GM04503 (cell line): ENCODE measurements around the gene OPRD1.

Experiments used
- DNase-seq: peaks from one replicate; pipeline ENCODE4 v3.0.0-alpha.2; 2012; ENCODE audit warnings: low read depth

OPRD1 gene

DNA sequence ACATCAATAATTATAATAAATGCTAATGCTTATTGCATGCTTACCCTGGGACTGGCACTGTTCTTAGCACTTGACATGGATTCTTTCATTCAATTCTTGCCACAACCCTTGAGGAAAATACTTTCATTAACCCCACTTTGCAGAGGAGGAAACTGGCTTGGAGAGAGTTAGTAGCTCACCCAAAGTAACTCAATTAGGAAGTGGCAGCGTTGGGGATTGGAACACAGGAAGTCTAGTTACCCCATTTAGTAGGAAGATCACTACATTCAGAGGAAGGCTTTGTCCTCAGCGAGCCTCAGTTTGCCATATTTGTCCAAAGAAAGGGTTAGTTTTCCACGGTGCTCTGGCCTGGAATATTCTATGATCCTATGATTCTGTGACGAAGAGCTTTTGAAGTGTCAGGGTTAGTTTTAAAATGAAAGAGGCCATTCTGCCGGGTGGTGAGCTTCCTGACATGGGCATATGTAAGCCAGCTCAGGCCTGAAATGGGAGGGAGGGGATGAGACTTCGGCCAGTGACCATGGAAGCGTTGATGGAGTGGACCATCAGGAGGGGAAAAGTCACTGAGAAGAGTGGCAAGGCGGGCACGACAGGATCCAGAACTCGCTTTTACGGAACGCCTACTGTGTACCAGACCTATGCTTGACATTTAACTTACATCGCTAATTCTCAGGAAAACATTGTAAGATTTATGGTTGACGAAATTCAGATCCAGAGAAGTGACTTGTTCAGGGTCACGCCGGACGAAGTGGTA lies 74.2 kb downstream of the OPRD1 start:
- DNase-seq = no peak

DNA sequence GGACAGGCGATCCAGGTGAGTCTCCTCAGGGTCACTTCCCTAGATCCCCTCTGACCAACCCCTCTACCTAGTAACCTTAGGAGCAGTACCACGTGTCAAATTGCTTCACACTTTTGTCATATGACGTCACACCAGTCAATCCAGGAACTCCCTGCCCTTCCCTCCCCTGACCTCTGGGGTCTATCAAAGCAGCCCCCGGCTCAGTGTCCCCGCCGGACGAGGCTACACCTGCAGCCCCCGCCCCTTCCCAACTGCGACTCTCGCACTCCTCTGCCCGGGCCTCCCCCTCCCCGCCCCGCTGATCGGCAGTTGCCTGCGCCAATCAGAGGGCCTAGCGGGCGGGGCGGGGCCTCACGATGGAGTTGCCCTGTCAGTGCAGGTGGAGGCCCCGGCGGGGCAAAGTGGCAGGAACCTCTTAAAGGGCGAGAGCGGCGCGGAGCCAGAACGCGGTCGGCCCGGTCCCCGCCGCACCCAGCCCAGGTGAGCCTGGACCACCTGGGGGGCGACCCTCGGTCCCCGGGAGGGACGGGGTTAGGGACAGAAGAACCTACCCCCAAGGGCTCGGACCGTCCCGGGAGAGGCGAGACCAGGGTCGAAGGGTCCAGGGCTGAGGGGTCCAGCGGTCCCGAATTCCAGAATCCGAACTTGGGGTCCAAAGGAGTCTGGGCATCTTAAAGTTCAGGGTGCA lies 74.9 kb downstream of the OPRD1 start:
- DNase-seq = no peak

DNA sequence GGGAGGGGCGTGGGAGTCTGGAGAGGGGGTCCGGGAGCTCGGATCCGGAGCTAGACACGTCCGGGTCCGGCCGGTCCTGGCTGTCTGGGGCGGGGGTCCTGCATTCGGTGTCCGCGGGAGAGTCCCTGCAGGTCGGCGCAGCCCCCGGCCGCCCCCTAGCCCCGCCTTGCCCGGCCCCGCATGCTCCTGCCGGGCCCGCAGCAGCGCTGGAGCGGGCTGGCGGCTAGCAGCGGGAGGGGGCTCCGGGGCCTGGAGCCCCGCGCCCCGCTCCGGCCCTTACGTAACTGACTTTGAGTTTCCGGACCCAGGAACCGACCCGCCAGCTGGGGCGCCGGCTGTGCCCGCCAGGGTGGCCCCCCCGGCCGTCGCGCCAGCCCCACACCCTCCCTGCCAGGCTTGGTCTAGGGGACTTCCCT lies 75.5 kb downstream of the OPRD1 start:
- no peak for DNase-seq

DNA sequence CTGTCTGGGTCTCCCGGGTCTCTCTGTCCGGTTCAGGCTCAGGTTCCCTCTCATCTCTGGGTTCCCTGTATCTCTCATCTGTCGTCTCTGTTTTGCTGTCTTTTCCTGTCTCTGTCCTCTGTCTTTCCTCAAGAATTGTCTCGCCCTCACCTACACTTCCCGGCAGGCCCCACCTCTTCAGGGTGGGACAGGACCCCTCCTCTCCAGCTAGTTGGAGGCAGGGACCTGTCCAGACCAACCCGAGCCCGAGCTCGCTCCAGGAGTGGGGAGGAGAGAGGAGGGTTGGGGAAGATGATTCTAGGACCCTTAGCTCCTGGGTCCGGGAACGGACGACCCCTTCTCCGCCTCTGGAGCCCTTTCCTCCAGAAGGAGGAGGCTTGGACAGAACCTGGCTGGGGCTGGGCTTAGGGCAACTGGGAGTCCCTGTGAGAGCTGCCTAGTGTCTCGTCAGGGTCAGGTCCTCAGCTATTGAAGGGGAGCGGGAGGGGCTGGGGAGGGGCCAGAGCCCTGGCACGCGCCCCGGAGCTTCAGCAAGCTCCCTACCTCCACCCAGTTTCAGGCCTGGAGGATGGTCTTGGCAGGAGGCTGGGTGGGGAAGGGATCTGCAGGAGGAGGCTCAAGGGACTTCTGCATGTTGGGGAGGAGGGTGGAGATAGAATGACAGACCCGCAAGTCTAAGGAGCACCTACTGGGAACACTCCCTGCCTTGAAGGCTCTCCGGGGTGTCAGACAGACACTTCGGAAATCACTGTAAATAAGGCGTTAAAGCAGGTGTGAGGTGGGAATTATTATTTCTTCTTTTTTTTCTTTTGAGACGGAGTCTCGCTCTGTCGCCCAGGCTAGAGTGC lies 76.1 kb downstream of the OPRD1 start:
- DNase-seq = no peak

DNA sequence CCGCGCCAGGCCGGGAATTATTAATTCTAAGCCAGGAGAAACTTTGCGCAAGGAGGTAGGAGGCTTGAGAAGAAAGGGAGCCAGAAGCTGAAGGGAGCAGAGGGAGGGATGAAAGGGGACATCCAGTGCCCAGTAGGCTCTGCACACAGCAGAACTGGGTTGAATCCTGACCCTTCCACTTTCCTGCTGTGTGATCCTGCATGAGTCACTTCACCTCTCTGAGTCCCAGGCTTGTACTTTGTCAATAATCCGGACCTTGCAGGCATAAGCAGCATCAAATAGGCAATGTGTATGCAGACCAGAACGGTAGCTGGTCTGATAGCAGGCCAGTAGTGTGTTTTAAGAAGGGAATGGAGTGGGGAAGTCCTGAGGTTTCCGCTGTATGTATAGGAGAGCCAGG lies 76.9 kb downstream of the OPRD1 start:
- no peak for DNase-seq

DNA sequence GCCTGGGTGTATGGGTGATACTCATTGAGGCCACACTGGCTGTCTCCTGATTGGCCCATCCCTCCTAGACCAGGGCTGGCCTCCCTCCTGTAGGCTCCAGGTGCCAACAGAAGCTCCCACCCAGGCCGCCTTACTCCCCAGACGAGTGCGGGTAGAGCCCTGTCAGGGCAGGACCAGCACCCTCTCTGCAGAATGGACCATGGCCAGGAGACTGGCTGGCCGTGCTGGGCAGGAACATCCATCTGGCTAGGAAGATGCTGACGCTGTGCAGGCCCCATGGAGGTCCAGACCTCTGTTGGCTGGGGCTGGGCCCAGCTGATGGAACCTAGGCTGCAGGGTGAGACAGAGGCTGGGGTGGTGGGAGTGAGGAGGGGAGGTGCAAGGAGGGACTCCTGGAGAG lies 77.4 kb downstream of the OPRD1 start:
- no peak for DNase-seq

DNA sequence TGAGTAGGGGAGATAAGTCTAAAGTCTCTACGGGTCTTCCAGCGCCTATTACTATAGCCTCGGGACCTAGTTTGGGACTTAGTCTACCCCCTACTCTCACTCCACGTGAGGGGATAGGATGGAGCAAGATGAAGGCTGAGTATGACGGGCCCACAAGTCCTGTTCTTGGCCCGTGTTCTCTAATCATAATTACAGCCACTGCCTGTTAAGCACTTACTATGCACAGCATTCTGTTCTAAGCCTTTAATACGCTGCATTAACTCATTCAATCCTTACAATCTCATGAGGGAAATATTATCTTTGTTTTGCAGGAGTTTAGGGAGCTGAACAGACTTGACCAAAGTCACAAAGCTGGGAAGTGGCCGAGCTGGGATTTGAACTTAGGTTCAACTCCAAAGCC lies 78.5 kb downstream of the OPRD1 start:
- DNase-seq = no peak

DNA sequence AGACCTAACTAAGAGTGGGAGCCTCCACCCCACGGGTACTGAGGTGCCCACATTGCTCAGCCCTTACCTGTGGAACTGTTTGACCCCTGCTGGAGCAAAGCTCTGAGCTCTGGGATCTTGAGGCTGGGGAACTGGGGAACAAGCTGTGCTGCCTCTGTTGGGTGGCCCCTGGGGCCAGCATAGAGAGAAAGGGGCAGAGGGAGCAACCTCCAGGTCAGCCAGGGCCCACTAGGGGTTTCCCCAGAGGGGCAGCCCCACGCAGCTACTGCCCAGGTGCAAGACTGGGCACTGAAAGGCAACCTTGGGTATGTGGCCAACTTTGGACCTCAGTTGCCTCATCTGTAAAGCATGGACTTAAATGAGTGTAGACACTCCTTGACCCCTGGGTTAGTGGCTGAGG lies 78.9 kb downstream of the OPRD1 start:
- no peak for DNase-seq

DNA sequence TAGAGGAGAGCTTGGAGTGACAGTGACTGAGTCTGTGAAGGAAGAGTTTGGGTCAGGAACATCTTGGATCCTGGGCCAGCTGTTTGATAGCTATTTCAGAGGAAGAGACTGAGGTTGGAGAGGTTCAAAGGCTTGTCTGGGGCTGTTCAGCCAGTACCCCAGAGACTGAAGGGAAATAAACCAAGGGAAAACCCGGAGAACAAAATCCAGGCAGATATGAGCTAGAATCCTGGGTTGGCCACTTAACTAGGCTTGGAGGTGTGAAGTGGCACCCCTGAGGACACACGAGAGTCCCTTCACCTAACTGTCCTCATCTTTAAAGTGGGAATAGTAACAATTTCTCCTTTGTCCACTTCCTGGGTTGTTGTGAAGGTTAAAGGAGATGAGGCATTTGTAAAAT lies 79.3 kb downstream of the OPRD1 start:
- DNase-seq = no peak

DNA sequence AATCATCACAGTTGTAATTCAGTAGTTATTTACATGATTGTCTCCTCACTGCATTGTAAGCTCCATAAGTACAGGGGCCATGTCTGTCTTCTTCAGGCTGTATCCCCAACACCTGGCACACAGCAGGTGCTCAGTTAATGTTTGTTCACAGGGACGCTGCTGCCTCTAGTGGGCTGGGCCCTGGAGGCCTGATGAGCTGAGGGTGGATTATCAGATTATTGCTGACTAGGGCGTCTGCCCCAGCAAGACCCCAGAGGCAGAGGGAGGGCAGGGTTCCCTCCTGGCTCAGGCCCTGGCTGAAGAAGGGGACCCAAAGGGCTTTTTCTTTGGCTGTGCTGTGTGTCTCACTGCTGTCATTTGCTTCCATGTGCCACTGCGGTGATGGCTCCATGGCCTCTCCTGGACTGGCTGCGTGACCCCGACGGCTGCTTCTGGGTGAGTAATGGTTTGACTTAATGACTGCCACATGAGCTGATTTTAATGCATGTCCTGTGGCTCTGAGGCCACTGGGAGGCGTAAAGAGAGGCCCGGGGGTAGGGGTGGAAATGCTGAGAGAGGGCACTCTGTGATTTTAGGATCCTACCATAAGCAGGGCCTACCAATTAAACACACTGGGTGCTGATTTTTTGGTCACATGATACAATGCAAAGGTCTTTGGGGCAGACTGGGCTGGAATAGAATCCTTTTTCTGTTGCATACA lies 81.6 kb downstream of the OPRD1 start:
- peak; percentile 45 for DNase-seq

DNA sequence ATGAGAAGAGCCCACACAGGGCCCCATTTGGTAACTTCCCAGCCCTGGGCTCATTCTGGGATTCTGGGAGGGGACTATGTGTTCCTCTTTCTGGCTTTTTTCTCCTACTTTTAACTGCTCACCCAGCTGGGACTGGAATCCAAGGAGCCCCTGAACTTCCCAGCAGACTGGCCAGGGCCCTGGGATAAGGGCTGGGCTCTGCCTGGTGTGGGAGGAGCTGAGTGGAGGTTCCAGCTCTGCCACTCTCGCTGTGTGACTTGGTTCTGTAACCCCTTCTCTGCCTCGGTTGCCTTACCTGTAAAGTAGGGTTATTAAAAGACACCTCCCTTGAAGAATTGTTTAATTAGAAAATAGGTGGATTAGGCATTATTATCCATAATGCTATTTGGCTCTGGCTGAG lies 82.8 kb downstream of the OPRD1 start:
- no peak for DNase-seq

DNA sequence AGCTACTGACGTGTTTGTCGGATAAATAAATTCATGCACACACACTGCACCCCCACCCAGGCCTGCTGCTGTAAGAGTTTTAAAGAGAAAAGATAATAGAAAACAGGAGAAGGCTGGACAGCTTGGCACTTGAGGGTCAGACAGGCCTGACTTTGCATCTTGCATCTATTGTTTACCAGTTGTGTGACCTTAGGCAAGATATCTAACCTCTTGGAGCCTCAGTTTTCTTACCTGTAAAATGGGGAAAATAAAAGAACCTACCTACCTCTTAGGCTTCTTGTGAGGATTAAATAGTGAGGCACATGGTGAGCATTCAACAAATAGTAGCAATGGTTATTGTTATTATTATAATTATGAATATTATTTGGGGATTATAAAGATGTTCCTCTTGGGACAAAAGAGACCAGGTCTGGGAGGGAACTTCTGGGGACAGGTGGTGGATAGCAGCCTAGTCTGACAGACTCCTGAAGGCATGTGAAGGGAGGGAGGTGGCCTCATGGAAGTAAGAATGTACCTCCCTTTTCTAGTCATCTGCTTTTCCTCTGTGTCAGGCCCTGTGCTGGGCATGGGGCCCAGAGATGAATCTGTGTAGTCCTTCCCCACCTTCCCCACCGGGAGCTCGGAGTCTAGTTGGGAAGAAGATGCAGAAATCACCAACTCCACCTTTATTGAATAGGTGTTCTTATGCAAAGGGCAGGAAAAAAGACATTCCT lies 84.1 kb downstream of the OPRD1 start:
- DNase-seq = no peak

DNA sequence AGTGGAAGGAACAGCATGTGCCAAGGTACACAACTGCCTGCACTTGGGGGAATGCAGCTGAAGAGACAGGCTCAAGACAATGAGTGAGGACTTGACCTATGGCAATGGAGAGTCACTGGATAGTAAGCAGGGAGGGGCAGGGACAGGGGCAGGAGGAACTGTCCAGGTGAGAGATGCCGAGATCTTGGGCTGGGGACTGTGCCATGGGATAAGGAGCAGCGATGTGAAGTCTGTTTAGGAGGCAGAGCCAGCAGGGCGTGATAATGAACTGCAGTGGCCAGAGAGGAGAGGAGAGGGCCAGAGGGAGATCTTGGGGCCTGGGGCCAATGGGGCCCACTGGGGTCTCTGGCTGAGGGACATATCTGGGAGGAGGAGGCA lies 84.6 kb downstream of the OPRD1 start:
- no peak for DNase-seq

DNA sequence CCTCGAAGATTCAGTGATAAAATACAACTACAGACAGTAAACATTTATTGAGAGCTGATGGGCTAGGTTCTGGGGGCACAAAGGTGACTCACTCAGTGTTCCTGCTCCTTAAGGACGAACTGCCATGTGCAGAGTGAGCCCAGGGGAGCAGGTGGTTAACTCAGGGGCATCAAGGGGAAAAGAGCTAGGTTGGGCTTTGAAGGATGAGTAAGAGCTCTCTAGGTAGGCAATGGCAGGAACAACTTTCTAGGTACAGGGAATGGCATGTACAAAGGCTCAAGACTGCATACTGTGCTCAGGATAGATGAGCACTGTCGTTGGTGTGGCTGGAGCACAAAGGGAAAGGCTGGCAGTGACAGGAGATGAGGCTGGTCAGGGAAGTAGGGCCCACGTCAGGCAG lies 85.8 kb downstream of the OPRD1 start:
- DNase-seq = no peak

DNA sequence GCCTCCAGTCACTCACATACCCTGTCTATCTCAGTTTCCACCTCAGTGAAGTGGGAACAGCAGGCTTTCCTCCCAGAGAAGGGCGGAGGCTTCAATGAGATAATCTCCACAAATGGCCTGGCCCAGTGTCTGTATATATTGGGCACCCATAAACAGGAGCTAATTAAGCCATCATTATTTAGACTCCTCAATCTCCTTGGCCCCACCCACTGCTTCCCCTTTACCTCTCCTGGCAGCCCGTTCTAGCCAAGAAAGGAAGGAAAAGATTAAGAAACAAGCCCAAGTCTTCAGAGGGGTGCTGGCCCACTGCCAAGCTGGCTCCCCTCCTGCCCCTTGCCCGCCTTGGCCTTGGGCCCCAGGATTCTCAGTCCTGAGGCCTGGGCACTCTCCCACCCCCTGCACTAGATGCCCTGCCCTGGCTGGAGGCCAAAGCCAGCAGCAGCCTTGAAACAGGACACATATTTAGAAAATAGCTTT lies 86.5 kb downstream of the OPRD1 start:
- no peak for DNase-seq

DNA sequence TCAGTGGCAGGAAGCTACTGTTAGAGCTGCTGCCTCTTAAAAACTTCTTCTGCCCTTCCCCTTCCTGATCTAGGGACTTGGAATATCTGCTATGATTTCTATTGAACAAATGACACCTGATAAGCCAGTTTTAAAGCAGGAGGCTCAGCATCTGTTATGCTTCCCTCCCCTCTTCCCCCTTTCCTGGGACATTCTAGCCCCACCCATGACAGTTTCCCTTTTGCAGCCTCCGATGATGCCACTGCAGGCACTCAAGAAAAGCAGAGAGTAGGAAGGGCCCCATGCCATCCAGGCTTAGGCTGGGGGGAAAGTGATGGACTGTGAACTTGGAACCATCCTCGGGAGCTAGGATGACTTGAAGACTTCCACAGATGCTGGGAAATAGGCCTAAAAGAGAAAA lies 87.3 kb downstream of the OPRD1 start:
- DNase-seq = no peak

DNA sequence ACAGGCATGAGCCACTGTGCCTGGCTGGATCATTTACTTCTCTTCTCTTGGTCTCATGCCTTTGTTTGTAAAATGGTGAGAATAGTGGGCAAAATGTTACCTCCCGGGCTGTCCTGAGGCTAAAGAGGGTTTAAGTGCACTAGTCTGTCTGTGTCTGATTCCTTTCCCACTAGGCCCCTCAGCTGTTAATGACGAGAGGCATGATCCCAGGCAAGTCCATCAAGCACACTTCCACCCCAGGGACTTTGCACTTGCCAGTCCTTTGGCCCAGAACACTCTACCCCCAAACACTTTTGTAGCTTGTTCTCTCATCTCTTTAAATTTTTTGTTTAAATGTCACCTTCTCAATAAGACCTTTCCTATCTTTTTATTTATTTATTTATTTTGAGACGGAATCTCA lies 88.6 kb downstream of the OPRD1 start:
- no peak for DNase-seq

DNA sequence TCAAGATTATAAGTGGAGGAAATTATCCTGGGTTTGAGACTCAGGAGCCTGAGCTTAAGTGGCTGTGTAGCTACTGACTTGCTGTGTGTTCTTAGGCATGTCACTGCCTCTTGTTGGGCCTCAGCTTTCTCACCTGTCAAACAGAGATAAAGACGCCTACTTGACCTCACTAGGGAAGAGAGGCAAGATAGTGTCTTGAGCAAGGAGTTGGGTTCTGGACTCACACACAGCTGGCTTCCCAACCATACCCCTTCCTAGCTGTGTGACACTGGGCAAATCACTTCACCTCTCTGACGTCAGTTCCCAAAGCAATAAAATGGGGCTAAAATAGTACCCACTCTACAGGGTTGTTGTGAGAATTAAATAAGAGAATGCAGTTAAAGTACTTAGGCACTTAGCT lies 90.8 kb downstream of the OPRD1 start:
- DNase-seq = no peak

DNA sequence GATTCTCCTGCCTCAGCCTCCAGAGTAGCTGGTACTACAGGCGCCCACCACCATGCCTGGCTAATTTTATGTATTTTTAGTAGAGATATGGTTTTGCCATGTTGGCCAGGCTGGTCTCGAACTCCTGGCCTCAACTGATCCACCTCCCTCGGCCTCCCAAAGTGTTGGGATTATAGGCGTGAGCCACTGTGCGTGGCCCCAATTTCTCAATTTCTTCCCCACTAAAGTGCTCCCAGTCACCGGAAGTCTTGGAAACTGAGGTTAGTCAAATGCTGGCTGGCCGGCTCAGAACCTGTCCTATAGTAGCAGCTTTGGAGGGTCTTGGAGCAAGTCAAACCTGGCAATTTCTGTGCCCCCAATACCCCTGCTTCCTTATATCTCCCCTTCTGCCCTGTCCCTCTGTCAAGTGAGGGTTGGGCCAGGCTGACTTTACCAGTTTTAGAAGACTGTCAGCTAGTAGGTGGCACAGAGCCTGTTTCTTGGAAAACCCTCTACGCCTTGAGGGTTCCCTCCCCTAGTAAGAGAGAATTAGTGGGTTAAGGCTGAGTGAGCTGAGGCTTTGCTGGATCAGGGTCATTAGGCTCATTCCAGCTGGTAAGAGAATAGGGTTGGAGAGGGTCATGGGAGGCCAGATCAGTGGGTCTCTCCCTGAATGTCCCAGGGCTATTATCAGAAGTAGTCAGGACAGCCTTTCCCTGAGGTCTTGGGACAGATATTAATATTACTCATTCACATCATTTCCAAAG lies 94.1 kb downstream of the OPRD1 start:
- DNase-seq = no peak

DNA sequence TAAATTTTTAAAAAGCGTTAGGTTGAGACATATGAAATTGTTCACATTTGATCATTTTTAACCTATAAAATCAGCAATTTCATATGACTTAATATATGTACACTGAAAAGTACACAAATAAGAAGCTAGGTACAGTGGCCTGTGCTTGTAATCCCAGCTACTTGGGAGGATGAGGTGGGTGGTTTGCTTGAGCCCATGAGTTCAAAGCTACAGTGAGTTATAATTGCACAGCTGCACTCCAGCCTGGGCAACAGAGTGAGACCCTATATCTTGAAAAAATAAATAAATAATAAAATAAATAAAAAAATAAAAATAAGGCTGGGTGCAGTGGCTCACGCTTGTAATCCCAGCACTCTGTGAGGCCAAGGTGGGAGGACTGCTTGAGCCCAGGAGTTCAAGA lies 97.2 kb downstream of the OPRD1 start:
- DNase-seq = no peak
